Colon (tissue), 2 donors: ENCODE measurements around the gene TMEM205.

Experiments
- FAIRE-seq: peaks from 2 replicates; lab custom pipeline; 2012; peaks lifted over from hg19 to GRCh38; lab: Jason Lieb, UNC
- donor health status: control.
- donor health status: control.

The TMEM205 gene

DNA sequence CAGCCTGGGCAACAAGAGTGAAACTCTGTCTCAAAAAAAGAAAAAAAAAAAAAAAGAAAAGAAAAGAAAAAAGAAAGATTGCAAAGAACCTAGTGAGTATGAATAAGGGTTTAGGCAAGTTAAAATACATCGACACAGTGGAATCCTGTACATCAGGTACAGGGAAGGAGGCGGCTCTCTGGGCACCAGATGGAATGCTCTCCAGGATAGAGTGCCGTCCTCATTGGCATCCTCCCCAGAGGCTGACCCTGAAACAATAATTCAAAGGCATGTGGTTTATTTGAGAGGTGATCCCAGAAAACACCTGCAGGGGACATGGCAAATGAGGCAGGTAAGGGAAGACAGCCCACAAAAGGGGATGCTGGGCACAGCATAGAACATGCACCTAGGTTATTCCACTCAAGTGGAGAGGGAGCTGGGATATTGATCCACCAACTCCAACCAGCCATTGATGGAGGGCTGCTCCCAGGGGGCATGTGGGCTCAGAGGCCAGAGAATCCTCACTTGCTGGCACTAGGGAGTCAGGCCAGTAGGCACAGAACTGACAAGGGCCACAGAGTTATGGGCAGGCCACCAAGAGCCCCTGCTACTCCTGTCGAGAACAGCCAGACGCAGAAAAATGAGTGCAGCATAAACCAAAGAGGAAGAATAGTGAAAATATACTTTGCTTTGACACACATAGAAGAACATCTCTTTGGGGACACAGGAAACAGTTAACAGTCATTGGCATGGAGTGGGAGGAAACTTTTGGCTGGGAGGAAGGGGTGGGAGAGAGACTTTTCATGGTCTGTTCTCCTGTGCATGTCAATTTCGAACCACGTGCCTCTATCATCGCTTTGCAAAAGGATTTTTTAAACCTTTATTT is 45.9 kb downstream of the TMEM205 start:
- no peak for FAIRE-seq

DNA sequence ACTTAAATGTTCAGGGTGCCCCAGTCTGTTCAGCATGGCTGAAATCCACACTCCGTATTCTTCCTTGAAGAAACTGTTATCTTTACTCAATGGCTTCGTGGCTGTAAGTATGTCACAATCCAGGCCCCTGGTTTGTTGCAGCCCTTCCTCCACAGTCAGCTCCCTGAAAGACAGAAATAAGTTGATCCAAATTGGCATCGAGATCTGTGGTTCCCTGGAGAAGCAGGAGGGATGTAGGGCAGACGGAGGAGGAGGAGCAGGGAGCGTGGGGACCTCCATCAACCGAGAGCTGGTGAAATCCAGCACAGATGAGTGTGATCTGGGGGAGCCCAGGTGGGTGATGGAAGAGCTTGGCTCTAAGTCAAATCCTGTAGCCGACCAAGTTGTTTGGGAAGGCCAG is 49.8 kb downstream of the TMEM205 start:
- no peak for FAIRE-seq

DNA sequence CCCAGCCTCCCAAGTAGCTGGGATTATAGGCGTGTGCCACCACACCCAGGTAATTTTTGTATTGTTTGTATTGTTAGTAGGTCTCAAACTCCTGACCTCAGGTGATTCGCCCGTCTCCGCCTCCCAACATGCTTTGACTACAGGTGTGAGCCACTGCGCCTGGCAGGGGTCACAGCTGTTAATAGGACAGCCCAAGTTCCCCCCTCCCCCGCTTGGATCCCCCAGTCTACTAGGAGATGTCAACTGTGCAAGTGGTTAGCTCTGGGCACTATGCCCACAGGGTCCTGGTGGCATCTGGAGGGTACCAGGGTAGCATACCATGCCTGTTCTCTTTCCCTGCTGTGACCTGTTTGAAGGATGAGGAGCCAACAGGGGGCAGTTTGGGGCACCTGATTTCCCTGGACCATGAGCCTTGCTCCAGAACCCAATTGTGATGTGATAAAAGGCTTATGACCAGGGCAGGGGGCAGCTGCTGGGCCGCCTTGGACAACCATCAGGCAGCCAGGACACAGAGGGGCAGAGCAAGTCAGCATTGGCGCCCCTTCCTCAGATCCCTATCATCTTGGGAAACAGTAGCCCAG is 50.3 kb downstream of the TMEM205 start, which contains the start of gene TSPAN16:
Gene TSPAN16, plus strand, starts transcription at position 496 of the 581 bp plus-strand sequence. CDS start 138 bp downstream, outside the sequence.
- no peak for FAIRE-seq

DNA sequence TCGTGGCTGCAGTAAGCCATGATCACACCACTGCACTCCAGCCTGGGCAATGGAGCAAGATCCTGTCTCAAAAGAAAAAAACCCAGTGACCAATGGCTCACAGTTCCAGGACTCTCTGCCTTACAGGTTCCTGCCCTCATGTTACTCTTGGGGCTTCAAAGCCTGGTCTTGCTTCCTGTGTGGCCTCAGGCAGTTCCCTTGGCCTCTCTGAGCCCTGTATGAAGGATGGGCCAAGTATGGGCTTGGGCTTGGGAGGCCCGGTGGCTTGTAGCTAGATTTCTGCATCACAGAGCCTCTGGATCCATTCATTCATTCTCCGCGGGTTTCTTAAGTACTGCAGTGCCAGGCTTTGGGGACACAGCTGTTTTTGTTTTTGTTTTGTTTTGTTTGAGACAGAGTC is 50.9 kb downstream of the TMEM205 start:
- no peak for FAIRE-seq

DNA sequence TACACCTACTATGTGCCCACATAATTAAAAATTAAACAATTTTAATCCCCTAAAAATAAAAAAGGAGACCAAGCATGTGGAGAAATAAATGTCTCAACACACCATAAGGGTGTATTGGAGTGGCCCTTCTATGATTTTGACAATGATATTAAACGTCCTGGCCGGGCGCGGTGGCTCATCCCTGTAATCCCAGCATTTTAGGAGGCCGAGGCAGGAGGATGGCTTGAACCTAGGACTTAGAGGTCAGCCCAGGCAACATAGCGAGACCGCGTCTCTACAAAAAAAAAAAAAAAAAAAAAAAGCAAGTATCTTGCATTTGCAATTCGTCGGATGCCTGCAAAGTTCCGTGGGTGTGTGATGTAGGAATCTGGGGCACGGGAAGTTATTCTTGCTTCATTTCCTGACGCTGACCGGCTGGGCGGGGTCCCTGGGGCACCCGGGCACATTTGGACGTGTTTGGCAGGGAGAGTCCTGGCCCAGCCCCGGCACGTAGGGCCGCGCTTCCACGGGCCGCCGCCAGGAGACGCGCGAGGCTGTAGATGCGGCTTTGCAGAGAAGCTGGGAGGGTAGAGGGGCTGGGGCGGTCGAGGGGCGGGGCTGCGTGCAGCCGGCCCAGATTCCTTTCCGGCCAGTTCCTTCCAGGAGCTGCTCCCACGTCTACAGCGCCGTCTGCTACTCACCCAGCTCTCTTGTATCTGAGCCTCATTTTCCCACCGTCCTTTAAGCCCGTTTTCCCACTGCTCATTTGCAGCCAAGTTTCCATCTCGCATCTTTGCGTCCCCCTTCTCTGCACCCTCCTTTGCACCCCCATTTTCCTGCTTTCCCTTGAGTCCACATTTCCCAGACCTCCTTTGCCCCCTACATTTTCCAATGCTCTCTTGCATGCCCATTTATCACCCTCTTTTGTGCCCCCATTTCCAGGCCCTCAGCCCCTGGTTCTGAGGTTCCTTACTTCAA is 52.4 kb downstream of the TMEM205 start:
- FAIRE-seq = no peak
